Fibroblast of lung (primary cell): ENCODE measurements around the gene ROBO4.

Experiments used
- CTCF ChIP-seq, 2 donors: IDR thresholded peaks in 1 of 2; conservative IDR thresholded peaks in 1 of 2; 1 replicate in 1 of 2; 2 replicates in 1 of 2; pipeline ENCODE4 v1.5.1; 2011 to 2012; ENCODE audit warnings: low read length in 2 of 2, control low read depth in 1 of 2, inconsistent platforms in 1 of 2, low read depth in 1 of 2, mild to moderate bottlenecking in 1 of 2
- EZH2 ChIP-seq: IDR thresholded peaks from 2 replicates; pipeline ENCODE4 v1.5.1; 2012; ENCODE audit warnings: low read length, control low read depth, mild to moderate bottlenecking; ENCODE audit errors: missing control alignments

GRCh38 chr11:124946735-124947141 lies 49.1 kb upstream of the ROBO4 start:
- no peak for TF ChIP-seq CTCF (conservative IDR thresholded peaks at IDR 0.05 in 1 of 2, IDR thresholded peaks at IDR 0.05 in 1 of 2; ENCODE audit: low read depth in 1 of 2, low read length in 2 of 2)
- TF ChIP-seq EZH2: no peak
